Measurements from ENCODE around the gene MGLL. TPM values are rescaled to one million over a fixed set of nuclear protein-coding genes. Genes with fewer than 3 reads are reported as not detected.

Gene MGLL
- total RNA-seq, 5 donors from 2014 or later (not counting 1 experiment from before 2014, with no cell fraction given): 0.78 to 3.7 (median 1.8) TPM

DNA sequence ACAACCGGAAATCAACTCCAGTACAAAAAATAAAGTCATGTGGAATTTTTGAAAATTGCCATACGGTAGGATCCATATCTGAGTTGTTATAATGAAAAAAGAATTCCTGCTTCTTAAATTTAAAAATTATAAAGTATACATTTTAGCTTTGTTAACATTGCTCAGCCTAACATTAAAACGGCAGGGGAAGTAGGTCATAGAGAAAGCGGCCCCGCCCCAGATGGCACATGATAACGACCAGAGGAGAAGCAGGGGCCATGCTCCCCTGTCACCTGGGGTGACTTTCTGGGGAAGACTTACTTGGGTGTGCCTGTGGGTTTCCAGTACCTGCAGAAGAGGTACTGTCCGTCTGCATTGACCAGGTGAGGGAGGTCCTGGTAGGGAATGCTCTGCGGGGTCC lies 921 bp downstream of the MGLL start:
- Histone ChIP-seq H3K27me3 (replicated peaks in 1 of 2; ENCODE audit: control insufficient read depth in 2 of 2, extremely low read depth in 1 of 2, insufficient read depth in 2 of 2, low read length in 1 of 2) (peaks cover 0 to 53% of the 10 kb centered on the region in 2 experiments), H3K4me1 (ENCODE audit: control insufficient read depth in 1 of 2, extremely low read depth in 1 of 2, insufficient read depth in 2 of 2, low read length in 2 of 2) (peaks cover 3 to 9% of the 10 kb centered on the region in 2 experiments), H3K4me3 (ENCODE audit: control insufficient read depth in 1 of 2, extremely low read depth in 1 of 2, low read length in 1 of 2) (no peak overlapping the region), H3K9me3 (no peaks in the 10 kb centered on the region), H3K27ac (ENCODE audit: low read length) (no peak overlapping the region), H3K36me3 (ENCODE audit: control insufficient read depth in 2 of 2, extremely low read depth in 1 of 2, insufficient read depth in 1 of 2, low read length in 1 of 2) (no peaks in the 10 kb centered on the region)
- peaks cover 44 to 54% of the 10 kb centered on the region in 2 donors for H3K27me3 Mint-ChIP-seq
- peaks cover 6 to 19% (median 13%) of the 10 kb centered on the region in 3 donors for H3K4me1 Mint-ChIP-seq
- no peaks in the 10 kb centered on the region for H3K36me3 Mint-ChIP-seq
- peak overlapping the region; percentile 9 to 79 (median 34) for H3K4me3 Mint-ChIP-seq
- POLR2A ChIA-PET: no interaction called here
- peaks cover 0 to 1% (median 0%) of the 10 kb centered on the region in 3 donors for H3K9me3 Mint-ChIP-seq
- H3K27ac Mint-ChIP-seq: no peak overlapping the region
- CTCF ChIA-PET: no interaction called here
- DNase-seq (peak in 2 of 35 experiments; percentile 5 to 11), ATAC-seq (replicated peaks in 1 of 4) (no peak)
- 28% methylated on average over 6 of the region's 8 CpGs for WGBS (ENCODE audit: insufficient coverage)

DNA sequence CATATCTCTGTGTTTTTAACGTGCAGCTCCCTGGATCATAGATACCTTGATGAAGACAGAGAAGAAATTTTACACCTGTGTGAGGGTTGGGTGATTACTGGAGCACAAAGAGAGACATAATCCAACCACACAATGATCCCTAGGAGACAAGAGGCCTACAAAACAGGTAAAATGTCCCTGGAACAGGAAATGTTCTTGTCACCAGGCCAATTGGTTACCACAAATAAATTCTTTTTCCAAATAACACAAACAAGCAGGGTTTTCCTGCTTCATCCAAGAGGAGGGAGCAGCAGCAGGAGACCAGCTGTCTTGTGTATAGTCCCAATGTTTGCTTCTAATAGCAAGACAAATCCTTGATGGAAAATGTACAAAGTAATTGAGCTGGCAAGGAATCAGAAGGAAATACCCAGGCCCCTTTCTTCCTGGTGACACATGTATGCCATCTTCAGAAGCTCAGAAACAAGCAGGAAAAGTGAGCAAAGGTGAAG lies 1.4 kb downstream of the MGLL start:
- peaks cover 3 to 9% of the 10 kb centered on the region in 2 experiments for H3K4me1 ChIP-seq (ENCODE audit: control insufficient read depth in 1 of 2, extremely low read depth in 1 of 2, insufficient read depth in 2 of 2, low read length in 2 of 2)
- no peaks in the 10 kb centered on the region for H3K36me3 Mint-ChIP-seq
- ATAC-seq (replicated peaks in 1 of 4): no peak
- H3K27me3 ChIP-seq (replicated peaks in 1 of 2; ENCODE audit: control insufficient read depth in 2 of 2, extremely low read depth in 1 of 2, insufficient read depth in 2 of 2, low read length in 1 of 2): peaks cover 0 to 51% of the 10 kb centered on the region in 2 experiments
- no CpG with 5 or more reads among the region's 1 CpG for WGBS (ENCODE audit: insufficient coverage)
- H3K27ac ChIP-seq (ENCODE audit: low read length): no peak overlapping the region
- no peaks in the 10 kb centered on the region for H3K9me3 Mint-ChIP-seq
- no peak for DNase-seq
- H3K4me3 Mint-ChIP-seq: no peak overlapping the region
- H3K27ac Mint-ChIP-seq: no peak overlapping the region
- H3K9me3 ChIP-seq: no peaks in the 10 kb centered on the region
- no peak overlapping the region for H3K4me3 ChIP-seq (ENCODE audit: control insufficient read depth in 1 of 2, extremely low read depth in 1 of 2, low read length in 1 of 2)
- peaks cover 6 to 19% (median 13%) of the 10 kb centered on the region in 3 donors for H3K4me1 Mint-ChIP-seq
- no peaks in the 10 kb centered on the region for H3K36me3 ChIP-seq (ENCODE audit: control insufficient read depth in 2 of 2, extremely low read depth in 1 of 2, insufficient read depth in 1 of 2, low read length in 1 of 2)
- H3K27me3 Mint-ChIP-seq: peaks cover 42 to 58% of the 10 kb centered on the region in 2 donors
- CTCF ChIA-PET: no interaction called here
- POLR2A ChIA-PET: no interaction called here

- H3K9me3 Mint-ChIP-seq: no peaks in the 10 kb centered on the region
- H3K9me3 ChIP-seq: no peaks in the 10 kb centered on the region
- H3K27ac Mint-ChIP-seq: no peak overlapping the region
- WGBS (ENCODE audit: insufficient coverage): 72% methylated on average over 9 of the region's 9 CpGs
- no peak overlapping the region for H3K4me3 ChIP-seq (ENCODE audit: control insufficient read depth in 1 of 2, extremely low read depth in 1 of 2, low read length in 1 of 2)
- H3K27me3 ChIP-seq (replicated peaks in 1 of 2; ENCODE audit: control insufficient read depth in 2 of 2, extremely low read depth in 1 of 2, insufficient read depth in 2 of 2, low read length in 1 of 2): peaks cover 0 to 54% of the 10 kb centered on the region in 2 experiments
- POLR2A ChIA-PET: no interaction called here
- no peak overlapping the region for H3K27ac ChIP-seq (ENCODE audit: low read length)
- peaks cover 42 to 60% of the 10 kb centered on the region in 2 donors for H3K27me3 Mint-ChIP-seq
- peaks cover 3 to 9% of the 10 kb centered on the region in 2 experiments for H3K4me1 ChIP-seq (ENCODE audit: control insufficient read depth in 1 of 2, extremely low read depth in 1 of 2, insufficient read depth in 2 of 2, low read length in 2 of 2)
- peaks cover 6 to 19% (median 13%) of the 10 kb centered on the region in 3 donors for H3K4me1 Mint-ChIP-seq
- ATAC-seq (replicated peaks in 1 of 4) (no peak), DNase-seq (no peak)
- no peaks in the 10 kb centered on the region for H3K36me3 ChIP-seq (ENCODE audit: control insufficient read depth in 2 of 2, extremely low read depth in 1 of 2, insufficient read depth in 1 of 2, low read length in 1 of 2)
- H3K36me3 Mint-ChIP-seq: no peaks in the 10 kb centered on the region
- CTCF ChIA-PET: no interaction called here
- no peak overlapping the region for H3K4me3 Mint-ChIP-seq
Measured at GRCh38 chr3:127820221-127820825, 2.0 kb downstream of the MGLL start.

DNA sequence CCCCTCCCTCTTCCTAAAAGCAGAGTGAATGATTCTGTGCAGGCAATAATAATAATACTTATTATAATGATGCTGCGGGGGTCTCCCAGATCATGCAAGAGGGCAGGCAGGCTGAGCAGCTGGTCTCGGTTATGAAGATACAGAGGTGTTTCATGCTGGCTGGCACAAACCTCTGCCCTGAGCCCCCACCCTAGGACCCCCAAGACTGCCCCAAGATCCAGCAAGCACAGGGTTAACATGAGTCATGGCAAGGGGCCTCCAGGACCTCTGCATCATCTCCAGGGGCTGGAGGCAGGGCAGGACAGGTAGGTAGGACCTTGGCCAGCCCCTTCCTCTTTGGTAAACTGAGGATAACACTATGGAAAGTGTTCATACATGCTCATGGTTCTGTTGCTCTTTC lies 2.7 kb downstream of the MGLL start:
- Histone ChIP-seq H3K36me3 (ENCODE audit: control insufficient read depth in 2 of 2, extremely low read depth in 1 of 2, insufficient read depth in 1 of 2, low read length in 1 of 2) (no peaks in the 10 kb centered on the region), H3K27me3 (replicated peaks in 1 of 2; ENCODE audit: control insufficient read depth in 2 of 2, extremely low read depth in 1 of 2, insufficient read depth in 2 of 2, low read length in 1 of 2) (peaks cover 0 to 58% of the 10 kb centered on the region in 2 experiments), H3K4me1 (ENCODE audit: control insufficient read depth in 1 of 2, extremely low read depth in 1 of 2, insufficient read depth in 2 of 2, low read length in 2 of 2) (peaks cover 3 to 9% of the 10 kb centered on the region in 2 experiments), H3K9me3 (no peaks in the 10 kb centered on the region), H3K4me3 (ENCODE audit: control insufficient read depth in 1 of 2, extremely low read depth in 1 of 2, low read length in 1 of 2) (no peak overlapping the region), H3K27ac (ENCODE audit: low read length) (no peak overlapping the region)
- ATAC-seq (replicated peaks in 1 of 4) (no peak), DNase-seq (no peak)
- Mint-ChIP-seq H3K9me3 (no peaks in the 10 kb centered on the region), H3K27me3 (peaks cover 41 to 58% of the 10 kb centered on the region in 2 donors), H3K4me3 (no peak overlapping the region), H3K4me1 (peaks cover 6 to 19% (median 13%) of the 10 kb centered on the region in 3 donors), H3K27ac (no peak overlapping the region), H3K36me3 (no peaks in the 10 kb centered on the region)
- ChIA-PET CTCF (no interaction called here), POLR2A (no interaction called here)
- 100% methylated on average over 2 of the region's 2 CpGs for WGBS (ENCODE audit: insufficient coverage)

GRCh38 chr3:127819086-127819485 lies 3.2 kb downstream of the MGLL start:
- Mint-ChIP-seq H3K27me3 (peaks cover 36 to 53% of the 10 kb centered on the region in 2 donors), H3K4me3 (no peak overlapping the region), H3K4me1 (peaks cover 6 to 17% (median 13%) of the 10 kb centered on the region in 3 donors), H3K36me3 (no peaks in the 10 kb centered on the region), H3K9me3 (no peaks in the 10 kb centered on the region), H3K27ac (no peak overlapping the region)
- Histone ChIP-seq H3K27me3 (replicated peaks in 1 of 2; ENCODE audit: control insufficient read depth in 2 of 2, extremely low read depth in 1 of 2, insufficient read depth in 2 of 2, low read length in 1 of 2) (peaks cover 0 to 55% of the 10 kb centered on the region in 2 experiments), H3K4me1 (ENCODE audit: control insufficient read depth in 1 of 2, extremely low read depth in 1 of 2, insufficient read depth in 2 of 2, low read length in 2 of 2) (peaks cover 3 to 9% of the 10 kb centered on the region in 2 experiments), H3K27ac (ENCODE audit: low read length) (no peak overlapping the region), H3K9me3 (no peaks in the 10 kb centered on the region), H3K4me3 (ENCODE audit: control insufficient read depth in 1 of 2, extremely low read depth in 1 of 2, low read length in 1 of 2) (no peak overlapping the region), H3K36me3 (ENCODE audit: control insufficient read depth in 2 of 2, extremely low read depth in 1 of 2, insufficient read depth in 1 of 2, low read length in 1 of 2) (no peaks in the 10 kb centered on the region)
- ChIA-PET POLR2A (no interaction called here), CTCF (no interaction called here)
- ATAC-seq (replicated peaks in 1 of 4) (no peak), DNase-seq (no peak)
- WGBS (ENCODE audit: insufficient coverage): 82% methylated on average over 6 of the region's 9 CpGs

DNA sequence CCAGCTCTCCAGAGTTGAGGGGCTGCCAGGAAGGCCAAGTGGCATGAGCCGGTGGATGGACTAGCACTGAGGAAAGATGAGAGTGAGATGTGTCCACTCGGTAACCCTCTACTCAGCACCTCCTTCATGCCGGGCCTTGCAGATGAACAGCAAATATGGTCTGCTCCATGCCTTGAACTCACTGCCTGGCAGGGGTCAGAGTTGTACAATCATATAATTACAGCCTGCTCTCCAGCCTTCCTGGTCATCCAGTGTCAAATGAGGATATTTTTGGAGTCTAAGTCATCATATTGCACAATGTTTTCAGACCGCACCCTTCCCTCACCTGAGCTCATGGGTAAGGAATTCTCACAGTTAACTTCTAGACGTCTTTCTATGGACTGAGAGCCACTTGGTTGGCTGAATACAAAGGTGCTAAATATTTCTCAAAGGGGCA lies 4.9 kb downstream of the MGLL start:
- Mint-ChIP-seq H3K4me1 (peaks cover 0 to 8% (median 7%) of the 10 kb centered on the region in 3 donors), H3K9me3 (no peaks in the 10 kb centered on the region), H3K36me3 (no peaks in the 10 kb centered on the region), H3K4me3 (no peak overlapping the region), H3K27me3 (peaks cover 25 to 44% of the 10 kb centered on the region in 2 donors), H3K27ac (no peak overlapping the region)
- Histone ChIP-seq H3K27ac (ENCODE audit: low read length) (no peak overlapping the region), H3K36me3 (ENCODE audit: control insufficient read depth in 2 of 2, extremely low read depth in 1 of 2, insufficient read depth in 1 of 2, low read length in 1 of 2) (no peaks in the 10 kb centered on the region), H3K27me3 (replicated peaks in 1 of 2; ENCODE audit: control insufficient read depth in 2 of 2, extremely low read depth in 1 of 2, insufficient read depth in 2 of 2, low read length in 1 of 2) (peaks cover 0 to 49% of the 10 kb centered on the region in 2 experiments), H3K4me3 (ENCODE audit: control insufficient read depth in 1 of 2, extremely low read depth in 1 of 2, low read length in 1 of 2) (no peak overlapping the region), H3K4me1 (ENCODE audit: control insufficient read depth in 1 of 2, extremely low read depth in 1 of 2, insufficient read depth in 2 of 2, low read length in 2 of 2) (peaks cover 2 to 3% of the 10 kb centered on the region in 2 experiments), H3K9me3 (no peaks in the 10 kb centered on the region)
- POLR2A ChIA-PET: interaction anchor here in 1 of 2 donors (0.7 kb wide), 1 partner anchor 90 kb away, joined by 3 read pairs; no protein-coding TSS in a partner anchor
- ATAC-seq (replicated peaks in 1 of 4): no peak
- CTCF ChIA-PET: no interaction called here
- DNase-seq: no peak
- WGBS (ENCODE audit: insufficient coverage): 83% methylated on average over 1 of the region's 5 CpGs
